Measurements from ENCODE around the gene CEACAM19. TPM values are rescaled to one million over a fixed set of nuclear protein-coding genes. Genes with fewer than 3 reads are reported as not detected.

Gene CEACAM19
- total and polyA plus RNA-seq, 2 of the 13 experiments (the other 11 are each of a cell fraction or from before 2014, with no cell fraction given) = 1.3 to 4.0 TPM

GRCh38 chr19:44722131-44723121, 51.1 kb downstream of the CEACAM19 start (continued):
- TF ChIP-seq ZNF281 (CRISPR knock-in tag; IDR thresholded peaks at IDR 0.05; ENCODE audit: borderline replicate concordance) (no peak), CC2D1A (CRISPR knock-in tag; IDR thresholded peaks at IDR 0.05) (no peak), ZMYM4 (CRISPR knock-in tag; IDR thresholded peaks at IDR 0.05) (no peak), ZNF841 (CRISPR knock-in tag; IDR thresholded peaks at IDR 0.05; ENCODE audit: borderline replicate concordance) (no peak), ARHGAP35 (CRISPR knock-in tag; IDR thresholded peaks at IDR 0.05; ENCODE audit: borderline replicate concordance) (no peak), HDAC6 (IDR thresholded peaks at IDR 0.05; ENCODE audit: low read depth, low read length) (no peak), NR3C1 (CRISPR knock-in tag; IDR thresholded peaks at IDR 0.05) (no peak), KDM1A (CRISPR knock-in tag; IDR thresholded peaks at IDR 0.05) (no peak), WIZ (CRISPR knock-in tag; IDR thresholded peaks at IDR 0.05) (no peak), ZNF775 (CRISPR knock-in tag; IDR thresholded peaks at IDR 0.05; ENCODE audit: borderline replicate concordance) (no peak), MNT (IDR thresholded peaks at IDR 0.05) (no peak), ZNF512 (CRISPR knock-in tag; IDR thresholded peaks at IDR 0.05) (no peak), ZNF605 (CRISPR knock-in tag; IDR thresholded peaks at IDR 0.05) (no peak), ZNF710 (CRISPR knock-in tag; IDR thresholded peaks at IDR 0.05; ENCODE audit: borderline replicate concordance) (peak; percentile 49; the same call in 1 of the 2 replicates)
- TF ChIP-seq, protein P1, sequence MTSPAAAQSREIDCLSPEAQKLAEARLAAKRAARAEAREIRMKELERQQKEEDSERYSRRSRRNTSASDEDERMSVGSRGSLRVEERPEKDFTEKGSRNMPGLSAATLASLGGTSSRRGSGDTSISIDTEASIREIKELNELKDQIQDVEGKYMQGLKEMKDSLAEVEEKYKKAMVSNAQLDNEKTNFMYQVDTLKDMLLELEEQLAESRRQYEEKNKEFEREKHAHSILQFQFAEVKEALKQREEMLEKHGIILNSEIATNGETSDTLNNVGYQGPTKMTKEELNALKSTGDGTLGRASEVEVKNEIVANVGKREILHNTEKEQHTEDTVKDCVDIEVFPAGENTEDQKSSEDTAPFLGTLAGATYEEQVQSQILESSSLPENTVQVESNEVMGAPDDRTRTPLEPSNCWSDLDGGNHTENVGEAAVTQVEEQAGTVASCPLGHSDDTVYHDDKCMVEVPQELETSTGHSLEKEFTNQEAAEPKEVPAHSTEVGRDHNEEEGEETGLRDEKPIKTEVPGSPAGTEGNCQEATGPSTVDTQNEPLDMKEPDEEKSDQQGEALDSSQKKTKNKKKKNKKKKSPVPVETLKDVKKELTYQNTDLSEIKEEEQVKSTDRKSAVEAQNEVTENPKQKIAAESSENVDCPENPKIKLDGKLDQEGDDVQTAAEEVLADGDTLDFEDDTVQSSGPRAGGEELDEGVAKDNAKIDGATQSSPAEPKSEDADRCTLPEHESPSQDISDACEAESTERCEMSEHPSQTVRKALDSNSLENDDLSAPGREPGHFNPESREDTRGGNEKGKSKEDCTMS (CRISPR knock-in tag; conservative IDR thresholded peaks at IDR 0.05) = no peak
